HG03432 (cell line): ENCODE data around the gene SARS1.

Experiments used
- ATAC-seq: cut with Tn5 transposase; IDR thresholded peaks from one replicate; pipeline ENCODE4 v1.9.1; 2021; ENCODE audit warnings: mild to moderate bottlenecking, moderate library complexity; ENCODE audit not compliant: unreplicated experiment

SARS1 gene

DNA sequence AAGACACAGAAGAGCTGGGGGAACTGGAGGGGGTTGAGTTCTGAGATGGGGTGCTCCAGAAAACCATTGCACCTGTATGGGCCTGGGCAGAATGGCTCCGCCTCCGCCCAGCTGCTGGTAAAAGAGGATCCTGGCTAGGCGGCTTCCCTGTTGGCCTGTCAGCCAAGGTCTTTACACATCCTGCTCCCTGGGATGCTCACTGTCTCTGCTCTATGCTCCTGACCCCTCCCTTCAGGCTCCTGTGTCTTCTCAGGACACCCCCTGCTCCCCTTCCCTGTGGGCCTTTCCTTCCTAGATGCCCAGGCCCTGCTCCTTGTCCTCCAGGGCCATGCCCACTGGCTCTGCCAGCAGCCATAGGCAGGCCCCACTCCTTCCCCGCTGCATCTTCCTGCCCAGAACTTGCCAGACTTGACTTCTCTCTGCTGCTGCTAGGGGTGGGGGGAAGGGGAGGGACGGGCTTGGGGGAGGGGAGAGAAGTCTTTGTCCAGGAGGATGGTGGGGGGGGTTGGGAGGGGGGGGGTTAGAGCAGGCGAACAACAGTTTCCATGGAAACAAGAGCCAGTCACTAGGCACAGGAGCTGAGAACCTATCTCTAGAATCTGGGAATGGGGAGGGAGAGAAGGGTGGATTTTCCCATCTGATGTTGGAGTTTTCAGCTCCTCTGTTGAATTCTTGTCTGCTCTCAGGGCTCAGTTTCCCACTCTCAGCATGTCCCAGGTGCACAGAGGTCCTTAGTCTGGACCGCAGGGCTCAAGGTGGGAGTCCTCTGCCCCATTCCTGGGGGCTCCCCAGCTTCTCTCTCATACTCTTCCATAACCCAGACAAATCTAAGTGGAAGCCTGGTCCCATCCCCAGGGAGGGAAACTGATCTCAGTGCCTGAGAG, 46.2 kb downstream of the SARS1 start:
- ATAC-seq = no peak

DNA sequence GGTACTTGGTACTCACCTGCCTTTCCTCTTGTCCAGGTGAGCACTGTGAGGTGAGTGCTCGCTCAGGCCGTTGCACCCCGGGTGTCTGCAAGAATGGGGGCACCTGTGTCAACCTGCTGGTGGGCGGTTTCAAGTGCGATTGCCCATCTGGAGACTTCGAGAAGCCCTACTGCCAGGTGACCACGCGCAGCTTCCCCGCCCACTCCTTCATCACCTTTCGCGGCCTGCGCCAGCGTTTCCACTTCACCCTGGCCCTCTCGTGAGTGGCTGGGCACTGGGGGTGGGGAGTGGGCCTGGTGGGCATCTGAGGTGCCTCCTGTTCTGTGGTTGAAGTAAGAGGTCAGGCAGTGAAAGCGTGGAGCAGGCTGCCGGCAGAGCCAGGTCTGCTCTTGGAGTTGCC, 47.3 kb downstream of the SARS1 start:
- ATAC-seq = no peak

DNA sequence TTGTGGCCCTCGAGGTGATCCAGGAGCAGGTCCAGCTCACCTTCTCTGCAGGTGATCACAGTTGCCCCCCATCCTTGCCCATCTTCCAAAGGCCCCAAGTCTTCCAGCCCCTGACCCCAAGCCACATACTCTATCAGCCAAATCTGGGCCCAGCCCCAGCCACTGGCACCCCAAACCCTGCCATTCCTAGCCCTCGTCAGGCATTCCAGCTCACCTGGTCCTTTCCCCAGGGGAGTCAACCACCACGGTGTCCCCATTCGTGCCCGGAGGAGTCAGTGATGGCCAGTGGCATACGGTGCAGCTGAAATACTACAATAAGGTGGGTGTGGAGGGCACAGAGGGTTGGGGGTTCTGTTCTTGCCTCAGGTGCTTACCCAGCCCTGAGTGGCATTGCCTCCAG, 47.9 kb downstream of the SARS1 start:
- no peak for ATAC-seq

DNA sequence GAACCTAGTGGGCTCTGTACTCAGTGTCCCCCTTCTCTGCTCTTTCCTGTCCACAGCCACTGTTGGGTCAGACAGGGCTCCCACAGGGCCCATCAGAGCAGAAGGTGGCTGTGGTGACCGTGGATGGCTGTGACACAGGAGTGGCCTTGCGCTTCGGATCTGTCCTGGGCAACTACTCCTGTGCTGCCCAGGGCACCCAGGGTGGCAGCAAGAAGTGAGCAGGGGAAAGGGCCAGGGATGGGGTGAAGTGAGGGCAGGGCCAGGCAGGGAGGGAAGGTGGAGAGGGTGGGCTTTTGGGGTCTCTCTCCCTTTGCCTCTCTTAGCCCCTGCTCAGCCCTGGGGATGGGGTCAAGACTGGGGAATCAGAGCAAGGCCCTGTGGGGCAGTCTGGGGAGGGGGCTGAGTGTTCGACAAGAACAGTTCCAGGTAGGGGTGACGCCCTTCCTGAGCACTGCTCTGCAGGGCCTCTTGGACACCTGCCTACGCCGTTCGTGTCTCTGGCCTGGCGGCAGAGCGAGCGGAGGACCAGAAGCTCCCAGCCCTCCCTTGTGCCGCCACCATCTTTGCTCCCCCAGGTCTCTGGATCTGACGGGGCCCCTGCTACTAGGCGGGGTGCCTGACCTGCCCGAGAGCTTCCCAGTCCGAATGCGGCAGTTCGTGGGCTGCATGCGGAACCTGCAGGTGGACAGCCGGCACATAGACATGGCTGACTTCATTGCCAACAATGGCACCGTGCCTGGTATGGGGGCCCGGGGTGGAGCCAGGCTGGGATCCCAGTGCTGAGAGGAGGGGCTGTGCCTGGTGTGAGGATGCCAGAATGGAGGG, 48.7 kb downstream of the SARS1 start:
- no peak for ATAC-seq

DNA sequence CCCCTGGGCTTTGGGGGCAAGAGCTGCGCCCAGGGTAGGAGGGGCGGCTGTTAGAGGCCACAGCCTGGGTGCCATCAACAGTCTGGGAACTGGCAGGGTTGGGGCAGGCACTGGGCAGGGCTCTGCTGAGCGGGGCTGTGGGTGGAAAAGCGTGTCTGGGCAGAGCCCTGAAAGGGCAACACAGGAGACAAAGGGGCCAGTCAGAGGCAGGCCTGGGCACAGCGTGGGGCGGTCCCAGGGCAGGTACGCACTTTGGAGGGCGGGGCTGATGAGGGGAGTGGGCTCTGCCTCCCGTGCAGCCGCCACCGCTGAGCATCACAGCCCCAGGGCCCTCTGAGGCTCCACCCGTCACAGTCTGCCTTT, 49.5 kb downstream of the SARS1 start:
- peak; percentile 10 for ATAC-seq

DNA sequence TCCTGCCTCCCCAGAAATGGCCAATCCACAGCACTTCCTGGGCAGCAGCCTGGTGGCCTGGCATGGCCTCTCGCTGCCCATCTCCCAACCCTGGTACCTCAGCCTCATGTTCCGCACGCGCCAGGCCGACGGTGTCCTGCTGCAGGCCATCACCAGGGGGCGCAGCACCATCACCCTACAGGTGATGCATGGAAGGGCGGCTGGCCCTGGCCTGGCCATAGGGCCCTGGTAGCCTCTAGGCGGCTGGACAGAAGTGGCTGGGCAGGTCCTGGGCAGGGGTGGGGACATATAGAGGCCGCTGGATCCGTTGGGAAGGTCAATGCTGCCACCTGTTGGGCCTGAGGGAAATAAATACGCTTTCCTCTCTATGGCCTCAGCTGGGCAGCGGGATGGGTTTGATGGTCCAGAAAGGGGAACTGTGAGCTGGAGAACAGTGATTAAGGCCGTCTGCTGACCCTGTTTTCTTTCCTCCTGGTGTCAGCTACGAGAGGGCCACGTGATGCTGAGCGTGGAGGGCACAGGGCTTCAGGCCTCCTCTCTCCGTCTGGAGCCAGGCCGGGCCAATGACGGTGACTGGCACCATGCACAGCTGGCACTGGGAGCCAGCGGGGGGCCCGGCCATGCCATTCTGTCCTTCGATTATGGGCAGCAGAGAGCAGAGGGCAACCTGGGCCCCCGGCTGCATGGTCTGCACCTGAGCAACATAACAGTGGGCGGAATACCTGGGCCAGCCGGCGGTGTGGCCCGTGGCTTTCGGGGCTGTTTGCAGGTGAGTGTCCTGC, 50.1 kb downstream of the SARS1 start:
- ATAC-seq = peak; percentile 75

DNA sequence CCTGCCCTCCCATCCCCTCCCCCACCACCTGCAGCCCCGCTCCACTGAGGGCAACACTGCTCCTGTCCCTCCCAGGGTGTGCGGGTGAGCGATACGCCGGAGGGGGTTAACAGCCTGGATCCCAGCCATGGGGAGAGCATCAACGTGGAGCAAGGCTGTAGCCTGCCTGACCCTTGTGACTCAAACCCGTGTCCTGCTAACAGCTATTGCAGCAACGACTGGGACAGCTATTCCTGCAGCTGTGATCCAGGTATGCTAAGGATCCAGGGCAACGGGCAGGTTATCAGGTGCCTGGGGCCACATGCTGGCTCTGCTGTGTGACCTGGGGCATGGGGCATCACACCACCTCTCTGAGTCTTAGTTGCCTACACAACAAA, 50.6 kb downstream of the SARS1 start:
- ATAC-seq = no peak

DNA sequence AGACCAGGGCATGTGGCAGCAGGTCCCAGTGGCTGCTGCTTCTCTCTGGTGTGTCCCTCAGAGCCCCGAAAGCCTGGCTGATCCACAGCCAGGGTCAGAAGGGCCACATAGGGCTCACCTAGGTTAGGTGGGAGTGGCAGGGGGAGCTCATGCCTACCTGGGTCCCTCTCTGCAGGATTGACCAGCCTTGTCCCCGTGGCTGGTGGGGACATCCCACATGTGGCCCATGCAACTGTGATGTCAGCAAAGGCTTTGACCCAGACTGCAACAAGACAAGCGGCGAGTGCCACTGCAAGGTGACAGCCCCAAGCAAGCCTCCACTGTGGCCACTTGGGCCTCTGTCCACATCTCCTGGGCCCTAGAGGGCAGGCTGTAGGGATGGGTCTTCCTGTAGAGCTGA, 51.3 kb downstream of the SARS1 start:
- ATAC-seq = no peak

DNA sequence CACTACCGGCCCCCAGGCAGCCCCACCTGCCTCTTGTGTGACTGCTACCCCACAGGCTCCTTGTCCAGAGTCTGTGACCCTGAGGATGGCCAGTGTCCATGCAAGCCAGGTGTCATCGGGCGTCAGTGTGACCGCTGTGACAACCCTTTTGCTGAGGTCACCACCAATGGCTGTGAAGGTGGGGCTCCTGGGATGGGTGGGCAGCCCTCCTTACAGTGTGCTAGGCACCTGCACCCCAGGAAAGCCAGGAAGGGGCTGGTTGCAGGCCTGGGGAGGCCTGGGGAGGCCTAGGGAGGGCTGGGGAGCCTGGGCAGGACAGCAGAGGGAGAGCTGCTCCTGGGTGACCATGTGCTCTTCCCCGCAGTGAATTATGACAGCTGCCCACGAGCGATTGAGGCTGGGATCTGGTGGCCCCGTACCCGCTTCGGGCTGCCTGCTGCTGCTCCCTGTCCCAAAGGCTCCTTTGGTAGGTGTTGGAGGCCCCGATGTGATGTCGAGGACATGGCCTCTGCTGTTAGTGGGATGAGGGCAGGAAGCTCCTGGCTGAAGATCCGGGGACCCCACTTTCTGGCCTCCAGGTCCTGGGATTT, 52.1 kb downstream of the SARS1 start:
- ATAC-seq = no peak

DNA sequence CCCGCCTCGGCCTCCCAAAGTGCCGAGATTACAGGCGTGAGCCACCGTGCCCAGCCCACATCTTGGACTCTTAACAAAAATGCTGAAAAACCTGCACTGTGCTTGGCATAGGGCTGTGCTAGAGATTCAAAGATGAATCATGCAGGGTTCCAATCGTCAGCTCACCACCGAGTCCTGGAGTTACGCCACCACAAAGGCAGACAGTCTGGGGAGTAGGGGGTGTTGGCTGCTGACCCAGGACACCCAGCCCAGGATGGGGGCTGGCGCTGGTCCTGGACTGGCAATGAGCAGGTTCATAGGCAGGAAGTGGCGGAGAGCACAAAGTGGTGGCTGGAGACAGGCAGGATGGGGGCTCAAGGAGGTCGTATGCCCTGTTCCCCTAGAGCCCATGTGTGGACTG, 53.2 kb downstream of the SARS1 start:
- no peak for ATAC-seq

DNA sequence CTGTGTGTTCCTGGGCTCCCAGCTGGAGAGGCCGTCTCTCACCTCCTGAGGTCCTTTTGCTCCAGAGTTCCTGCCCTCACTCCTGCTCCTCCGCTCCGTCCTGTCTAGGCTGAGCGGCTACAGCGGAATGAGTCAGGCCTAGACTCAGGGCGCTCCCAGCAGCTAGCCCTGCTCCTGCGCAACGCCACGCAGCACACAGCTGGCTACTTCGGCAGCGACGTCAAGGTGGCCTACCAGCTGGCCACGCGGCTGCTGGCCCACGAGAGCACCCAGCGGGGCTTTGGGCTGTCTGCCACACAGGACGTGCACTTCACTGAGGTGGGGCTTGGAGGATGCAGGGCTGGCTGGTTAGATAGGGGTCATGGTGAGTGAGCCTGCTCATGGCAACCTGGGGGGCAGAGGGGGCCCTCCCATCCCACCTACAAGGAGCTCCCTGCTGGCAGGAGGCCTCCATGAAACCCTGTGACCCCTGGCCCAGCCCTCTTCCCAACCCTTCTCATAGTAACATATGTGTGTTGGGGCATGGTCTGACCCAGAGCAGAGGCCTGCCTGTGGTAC, 54.1 kb downstream of the SARS1 start:
- ATAC-seq = no peak

DNA sequence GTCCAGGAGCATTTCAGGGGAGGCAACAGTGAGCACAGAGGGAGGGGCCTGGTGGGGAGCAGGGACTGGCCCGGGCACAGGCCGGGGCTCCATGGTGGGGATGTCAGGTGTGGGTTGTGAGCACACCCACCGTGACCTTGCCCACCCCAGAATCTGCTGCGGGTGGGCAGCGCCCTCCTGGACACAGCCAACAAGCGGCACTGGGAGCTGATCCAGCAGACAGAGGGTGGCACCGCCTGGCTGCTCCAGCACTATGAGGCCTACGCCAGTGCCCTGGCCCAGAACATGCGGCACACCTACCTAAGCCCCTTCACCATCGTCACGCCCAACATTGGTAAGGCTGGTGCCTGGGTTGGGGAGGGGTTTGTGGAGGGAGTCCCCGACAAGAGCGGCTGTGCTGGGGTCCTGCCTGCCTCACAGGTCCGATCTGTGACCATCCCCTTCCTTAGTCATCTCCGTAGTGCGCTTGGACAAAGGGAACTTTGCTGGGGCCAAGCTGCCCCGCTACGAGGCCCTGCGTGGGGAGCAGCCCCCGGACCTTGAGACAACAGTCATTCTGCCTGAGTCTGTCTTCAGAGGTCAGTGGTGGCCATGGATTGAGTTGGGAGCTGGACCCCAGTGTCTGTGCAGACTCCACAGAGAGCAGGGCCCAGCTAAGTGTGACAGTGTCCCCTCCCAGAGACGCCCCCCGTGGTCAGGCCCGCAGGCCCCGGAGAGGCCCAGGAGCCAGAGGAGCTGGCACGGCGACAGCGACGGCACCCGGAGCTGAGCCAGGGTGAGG, 54.9 kb downstream of the SARS1 start:
- ATAC-seq = no peak

DNA sequence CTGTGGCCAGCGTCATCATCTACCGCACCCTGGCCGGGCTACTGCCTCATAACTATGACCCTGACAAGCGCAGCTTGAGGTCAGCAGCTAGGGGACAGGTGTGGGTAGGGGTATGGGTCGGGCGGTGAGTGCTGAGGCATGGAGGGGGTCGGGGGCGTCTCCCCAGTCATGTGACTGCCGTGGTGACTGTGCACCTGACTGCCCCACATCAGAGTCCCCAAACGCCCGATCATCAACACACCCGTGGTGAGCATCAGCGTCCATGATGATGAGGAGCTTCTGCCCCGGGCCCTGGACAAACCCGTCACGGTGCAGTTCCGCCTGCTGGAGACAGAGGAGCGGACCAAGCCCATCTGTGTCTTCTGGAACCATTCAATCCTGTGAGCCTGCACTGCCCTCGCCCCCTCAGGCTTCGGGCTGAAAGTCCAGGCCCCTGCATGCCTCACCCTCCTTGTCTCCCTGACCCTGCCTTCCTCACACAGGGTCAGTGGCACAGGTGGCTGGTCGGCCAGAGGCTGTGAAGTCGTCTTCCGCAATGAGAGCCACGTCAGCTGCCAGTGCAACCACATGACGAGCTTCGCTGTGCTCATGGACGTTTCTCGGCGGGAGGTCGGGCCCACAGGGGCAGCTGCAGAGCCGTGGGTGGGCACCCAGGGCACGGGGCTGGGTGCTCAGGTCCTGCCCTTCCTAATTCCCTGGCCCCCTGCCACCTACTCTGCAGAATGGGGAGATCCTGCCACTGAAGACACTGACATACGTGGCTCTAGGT, 55.7 kb downstream of the SARS1 start:
- ATAC-seq = no peak

DNA sequence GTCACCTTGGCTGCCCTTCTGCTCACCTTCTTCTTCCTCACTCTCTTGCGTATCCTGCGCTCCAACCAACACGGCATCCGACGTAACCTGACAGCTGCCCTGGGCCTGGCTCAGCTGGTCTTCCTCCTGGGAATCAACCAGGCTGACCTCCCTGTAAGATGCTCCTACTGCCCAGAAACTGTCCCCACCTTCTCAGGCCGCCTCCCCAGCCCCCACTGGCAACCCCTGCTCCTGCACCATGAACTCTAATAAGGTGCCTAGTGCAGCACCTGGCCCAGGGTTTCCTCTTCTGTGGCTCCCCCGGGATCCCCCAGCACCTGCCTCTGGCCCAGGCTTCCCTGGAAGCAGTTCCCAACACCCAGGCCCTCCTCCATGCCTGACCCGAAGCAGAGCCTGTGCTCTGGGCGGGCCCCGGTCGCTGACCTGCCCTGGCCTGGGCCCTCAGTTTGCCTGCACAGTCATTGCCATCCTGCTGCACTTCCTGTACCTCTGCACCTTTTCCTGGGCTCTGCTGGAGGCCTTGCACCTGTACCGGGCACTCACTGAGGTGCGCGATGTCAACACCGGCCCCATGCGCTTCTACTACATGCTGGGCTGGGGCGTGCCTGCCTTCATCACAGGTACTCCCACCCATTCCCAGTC, 56.4 kb downstream of the SARS1 start:
- no peak for ATAC-seq

DNA sequence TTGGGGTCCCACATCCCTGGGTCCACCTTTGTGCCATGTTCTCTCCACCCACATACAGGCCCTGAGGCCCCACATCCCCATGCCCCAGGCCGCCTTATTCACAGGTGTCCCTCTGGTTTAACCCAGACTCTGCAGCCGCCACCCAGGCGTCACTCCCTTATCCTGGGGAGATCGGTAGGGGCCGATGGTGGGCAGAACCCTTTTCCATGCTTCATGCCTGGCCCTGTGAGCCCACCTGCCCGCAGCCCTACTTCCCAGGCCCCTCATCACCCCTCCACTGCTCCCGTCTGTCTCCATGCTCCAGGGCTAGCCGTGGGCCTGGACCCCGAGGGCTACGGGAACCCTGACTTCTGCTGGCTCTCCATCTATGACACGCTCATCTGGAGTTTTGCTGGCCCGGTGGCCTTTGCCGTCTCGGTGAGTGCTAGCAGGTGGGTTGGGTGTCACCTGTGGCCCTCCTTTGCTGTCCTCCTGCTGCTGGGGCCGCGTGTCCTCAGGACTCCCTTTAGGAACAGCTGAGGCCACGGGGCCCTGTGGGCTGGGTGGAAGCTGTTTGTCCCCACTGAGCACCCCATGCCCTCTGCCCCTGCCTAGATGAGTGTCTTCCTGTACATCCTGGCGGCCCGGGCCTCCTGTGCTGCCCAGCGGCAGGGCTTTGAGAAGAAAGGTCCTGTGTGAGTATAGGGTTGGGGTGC, 57.1 kb downstream of the SARS1 start:
- no peak for ATAC-seq

DNA sequence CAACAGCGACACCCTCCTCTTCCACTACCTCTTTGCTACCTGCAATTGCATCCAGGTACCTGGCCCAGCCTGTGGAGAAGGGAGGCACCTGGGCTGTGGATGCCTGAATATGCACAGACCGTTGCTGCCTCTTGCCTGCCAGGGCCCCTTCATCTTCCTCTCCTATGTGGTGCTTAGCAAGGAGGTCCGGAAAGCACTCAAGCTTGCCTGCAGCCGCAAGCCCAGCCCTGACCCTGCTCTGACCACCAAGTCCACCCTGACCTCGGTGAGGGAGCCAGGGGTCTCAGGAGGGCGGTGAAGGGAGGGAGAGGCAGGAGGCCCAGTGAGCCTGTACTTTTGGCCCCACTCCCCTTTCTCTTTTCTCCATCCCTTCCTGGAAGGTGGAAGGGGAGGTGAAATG, 57.7 kb downstream of the SARS1 start:
- no peak for ATAC-seq

DNA sequence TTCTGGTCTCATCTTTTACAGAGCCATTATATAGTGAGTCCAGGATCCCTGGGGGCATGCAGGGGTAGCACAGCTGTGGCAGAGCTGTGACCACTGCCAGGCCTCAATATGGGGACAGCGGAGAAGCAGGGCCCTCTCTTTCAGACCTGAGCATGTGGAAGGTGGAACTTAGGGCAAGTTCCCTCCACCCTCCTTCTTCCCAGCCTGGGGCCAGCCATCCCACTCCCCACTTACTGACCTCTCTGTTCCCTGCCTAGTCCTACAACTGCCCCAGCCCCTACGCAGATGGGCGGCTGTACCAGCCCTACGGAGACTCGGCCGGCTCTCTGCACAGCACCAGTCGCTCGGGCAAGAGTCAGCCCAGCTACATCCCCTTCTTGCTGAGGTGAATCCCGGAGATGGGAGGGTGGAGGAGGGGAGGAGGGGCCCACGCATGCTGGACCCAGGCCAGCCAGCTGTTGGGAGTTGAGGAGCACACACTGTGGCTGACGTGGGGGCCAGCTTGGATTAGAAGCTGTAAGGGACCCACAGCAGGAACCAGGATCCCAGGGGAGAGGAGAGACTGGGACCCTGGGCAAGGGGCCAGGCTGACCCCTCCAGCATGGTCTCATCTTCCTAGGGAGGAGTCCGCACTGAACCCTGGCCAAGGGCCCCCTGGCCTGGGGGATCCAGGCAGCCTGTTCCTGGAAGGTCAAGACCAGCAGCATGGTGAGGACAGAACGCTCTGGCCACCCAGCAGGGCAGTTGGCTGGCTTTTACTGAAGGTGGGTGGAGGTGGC, 58.5 kb downstream of the SARS1 start:
- no peak for ATAC-seq
